ENCODE results near the gene ZSCAN5B.
A peak's percentile ranks its signal among the peaks of the same experiment; 100 is the strongest.

Gene ZSCAN5B

DNA sequence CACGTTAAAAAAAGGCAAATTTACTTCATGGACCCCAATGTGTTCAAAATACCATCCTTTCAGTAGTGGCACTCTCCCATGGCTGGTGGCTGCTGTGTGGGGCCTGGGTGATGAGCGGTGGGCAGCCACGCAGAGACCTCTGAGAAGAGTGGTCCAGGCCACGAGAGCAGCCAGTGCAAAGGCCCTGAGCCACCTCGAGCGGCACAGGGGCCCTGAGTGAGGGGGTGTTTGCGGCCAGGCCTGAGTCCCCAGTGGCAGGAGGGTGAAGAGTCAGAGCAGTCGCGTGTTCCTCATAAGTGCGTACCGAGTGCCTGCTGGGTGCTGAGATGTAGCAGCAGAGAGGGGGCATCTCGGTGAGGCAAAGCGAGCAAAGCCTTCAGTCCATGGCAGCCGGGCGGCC is 49.5 kb downstream of the ZSCAN5B start:
- no peak for TF ChIP-seq JUND (IDR thresholded peaks at IDR 0.05; ENCODE audit: low read depth)
- DNase-seq (ENCODE audit: low read depth in 1 of 2, low spot score in 1 of 2), result no peak
- in situ Hi-C loops (cut with HindIII; ENCODE audit: low pct_unique_long_range_greater_than_20kb, low sequenced_read_pairs), result no loop called here

- DNase-seq (ENCODE audit: low read depth in 1 of 2, low spot score in 1 of 2), result no peak
- in situ Hi-C loops (cut with HindIII; ENCODE audit: low pct_unique_long_range_greater_than_20kb, low sequenced_read_pairs), result no loop called here
- no peak for TF ChIP-seq JUND (IDR thresholded peaks at IDR 0.05; ENCODE audit: low read depth)
Observed at GRCh38 chr19:56147307-56147706, 50.3 kb downstream of the ZSCAN5B start.

- in situ Hi-C loops (cut with HindIII; ENCODE audit: low pct_unique_long_range_greater_than_20kb, low sequenced_read_pairs), result no loop called here
- DNase-seq (ENCODE audit: low read depth in 1 of 2, low spot score in 1 of 2), result no peak
- no peak for TF ChIP-seq JUND (IDR thresholded peaks at IDR 0.05; ENCODE audit: low read depth)
Observed at GRCh38 chr19:56146904-56147303, 50.7 kb downstream of the ZSCAN5B start.

DNA sequence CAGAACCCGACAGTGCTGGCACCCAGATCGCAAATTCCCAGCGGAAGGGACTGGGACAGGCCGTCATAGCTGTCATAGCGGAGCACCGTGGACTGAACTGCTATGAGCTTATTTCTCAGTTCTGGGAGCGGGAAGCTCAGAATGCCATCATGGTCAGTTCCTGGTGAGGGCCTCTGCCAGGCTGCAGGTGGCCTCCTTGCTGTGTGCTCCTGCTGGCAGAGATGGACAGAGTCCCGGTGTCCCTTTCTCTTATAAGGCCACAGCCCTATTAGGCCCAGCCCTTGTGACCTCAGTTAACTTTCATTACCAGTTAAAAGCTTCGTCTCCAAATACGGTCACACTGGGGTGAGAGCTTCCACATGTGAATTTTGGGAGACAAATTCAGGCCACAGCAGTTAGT is 51.9 kb downstream of the ZSCAN5B start:
- DNase-seq (ENCODE audit: low read depth in 1 of 2, low spot score in 1 of 2), result no peak
- TF ChIP-seq JUND (IDR thresholded peaks at IDR 0.05; ENCODE audit: low read depth), result no peak
- in situ Hi-C loops (cut with HindIII; ENCODE audit: low pct_unique_long_range_greater_than_20kb, low sequenced_read_pairs), result no loop called here

GRCh38 chr19:56144831-56145230 is 52.8 kb downstream of the ZSCAN5B start:
- DNase-seq (ENCODE audit: low read depth in 1 of 2, low spot score in 1 of 2), result no peak
- no peak for TF ChIP-seq JUND (IDR thresholded peaks at IDR 0.05; ENCODE audit: low read depth)
- in situ Hi-C loops (cut with HindIII; ENCODE audit: low pct_unique_long_range_greater_than_20kb, low sequenced_read_pairs), result no loop called here

- no peak for DNase-seq (ENCODE audit: low read depth in 1 of 2, low spot score in 1 of 2)
- in situ Hi-C loops (cut with HindIII; ENCODE audit: low pct_unique_long_range_greater_than_20kb, low sequenced_read_pairs), result no loop called here
- TF ChIP-seq JUND (IDR thresholded peaks at IDR 0.05; ENCODE audit: low read depth), result no peak
Observed at GRCh38 chr19:56144376-56144775, 53.2 kb downstream of the ZSCAN5B start.

DNA sequence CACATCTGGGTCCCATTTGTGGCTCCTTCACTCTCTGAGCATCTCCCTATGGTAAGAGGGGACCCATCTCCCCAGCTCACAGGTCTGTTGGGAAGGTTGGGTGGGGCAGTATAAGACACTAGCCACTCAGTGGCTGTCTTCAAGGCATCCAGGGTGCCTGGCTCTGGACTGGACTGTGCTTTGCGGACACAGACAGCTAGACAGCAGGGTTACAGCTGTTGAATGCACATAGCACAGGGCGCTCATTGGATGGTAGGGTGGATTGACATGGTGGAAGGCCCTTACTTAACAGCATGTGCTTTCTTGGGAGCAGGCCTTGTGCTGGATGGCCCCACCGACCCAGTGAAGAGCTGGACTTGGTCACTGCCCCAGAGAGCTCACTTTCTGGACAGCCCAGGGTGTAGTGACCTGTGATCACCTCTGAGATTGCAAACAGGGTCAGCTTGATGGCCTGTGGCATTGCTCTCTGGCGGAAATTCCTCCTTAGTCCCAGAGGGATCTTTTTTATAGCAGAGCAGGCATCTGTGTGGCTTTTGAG is 54.6 kb downstream of the ZSCAN5B start:
- in situ Hi-C loops (cut with HindIII; ENCODE audit: low pct_unique_long_range_greater_than_20kb, low sequenced_read_pairs), result no loop called here
- TF ChIP-seq JUND (IDR thresholded peaks at IDR 0.05; ENCODE audit: low read depth), result no peak
- DNase-seq (ENCODE audit: low read depth in 1 of 2, low spot score in 1 of 2), result no peak

DNA sequence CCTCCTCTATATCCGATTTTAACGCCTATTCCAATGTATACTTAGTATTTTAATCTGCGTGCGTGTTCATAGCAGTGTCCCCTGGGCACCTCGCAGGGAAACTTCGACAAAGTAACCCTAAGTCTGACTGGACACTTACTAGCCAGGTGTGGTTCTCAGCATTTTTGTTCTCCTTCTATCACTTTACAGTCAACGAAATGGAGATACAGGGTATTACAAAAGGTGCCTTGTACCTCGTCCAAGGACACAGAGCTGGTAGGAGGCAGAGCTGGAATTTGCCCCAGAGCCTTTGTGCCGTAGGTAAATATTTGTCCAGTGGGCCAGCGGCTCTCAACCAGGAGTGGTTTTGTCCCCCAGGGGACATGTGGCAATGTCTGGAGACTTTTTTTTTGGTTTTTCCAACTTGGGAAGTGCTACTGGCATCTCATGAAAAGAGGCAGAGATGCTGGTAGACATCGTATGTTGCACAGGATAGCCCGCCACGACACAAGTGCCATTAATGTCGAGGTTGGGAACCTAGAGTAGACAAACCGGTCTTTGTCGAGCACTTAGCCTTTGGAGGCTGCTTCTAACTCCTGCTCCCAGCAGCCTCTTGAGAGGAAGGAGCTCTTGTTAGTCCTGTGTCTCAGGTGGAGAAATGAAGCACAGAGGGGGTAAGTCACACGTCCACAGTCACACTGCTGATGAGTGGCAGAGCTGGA is 55.3 kb downstream of the ZSCAN5B start:
- in situ Hi-C loops (cut with HindIII; ENCODE audit: low pct_unique_long_range_greater_than_20kb, low sequenced_read_pairs), result no loop called here
- TF ChIP-seq JUND (IDR thresholded peaks at IDR 0.05; ENCODE audit: low read depth), result no peak
- DNase-seq (ENCODE audit: low read depth in 1 of 2, low spot score in 1 of 2), result peak; percentile 44 to 91

GRCh38 chr19:56141417-56141993 is 56.1 kb downstream of the ZSCAN5B start:
- in situ Hi-C loops (cut with HindIII; ENCODE audit: low pct_unique_long_range_greater_than_20kb, low sequenced_read_pairs), result no loop called here
- peak in 1 of 2 experiments; percentile 41 for DNase-seq (ENCODE audit: low read depth in 1 of 2, low spot score in 1 of 2)
- no peak for TF ChIP-seq JUND (IDR thresholded peaks at IDR 0.05; ENCODE audit: low read depth)

DNA sequence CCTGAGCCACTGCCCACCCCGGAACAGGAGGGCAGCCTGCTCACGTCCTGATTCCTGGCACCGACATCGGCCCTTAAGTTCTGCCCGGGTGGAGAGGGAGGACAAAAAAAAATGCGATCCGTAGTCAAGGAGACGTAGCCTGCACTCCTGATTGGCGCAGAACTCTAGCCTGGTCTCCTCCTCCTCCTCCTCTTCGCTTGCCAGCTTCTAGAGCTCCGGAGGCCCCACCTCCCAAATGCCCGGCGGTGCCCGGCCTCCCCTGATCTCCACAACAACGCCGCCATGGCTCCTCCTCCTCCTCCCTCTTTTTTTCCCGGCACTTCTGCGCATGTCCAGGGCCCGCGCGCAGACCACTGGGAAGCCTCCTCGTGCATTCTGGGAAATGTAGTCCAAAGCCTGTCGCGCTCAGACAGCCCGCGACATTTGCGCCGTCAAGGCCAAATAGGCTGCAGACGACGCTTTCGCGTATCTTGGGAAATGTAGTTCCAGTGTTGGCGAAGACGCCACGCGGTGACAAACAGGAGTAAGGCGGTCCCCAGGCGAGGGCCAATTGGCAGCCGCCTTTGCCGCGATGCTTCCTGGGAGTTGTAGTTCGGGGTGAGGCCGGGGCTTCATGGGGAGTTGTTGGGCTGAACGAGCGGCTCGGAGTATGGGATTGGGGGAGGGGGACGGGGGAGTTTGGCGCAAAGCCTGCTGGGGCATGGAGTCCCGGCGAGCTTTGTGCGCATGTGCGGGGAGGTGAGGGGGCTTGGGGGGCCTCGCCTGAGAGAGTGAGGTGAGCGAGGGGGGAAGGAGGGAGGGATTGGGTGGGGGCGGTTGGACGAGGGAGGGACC is 56.8 kb downstream of the ZSCAN5B start, which contains the start of gene ZNF444:
Gene ZNF444, plus strand, starts transcription at position 705 of the 834 bp plus-strand sequence. CDS start 5,625 bp downstream, outside the sequence.
- DNase-seq (ENCODE audit: low read depth in 1 of 2, low spot score in 1 of 2), result peak; percentile 87 to 98
- in situ Hi-C loops (cut with HindIII; ENCODE audit: low pct_unique_long_range_greater_than_20kb, low sequenced_read_pairs), result no loop called here
- TF ChIP-seq JUND (IDR thresholded peaks at IDR 0.05; ENCODE audit: low read depth), result no peak

DNA sequence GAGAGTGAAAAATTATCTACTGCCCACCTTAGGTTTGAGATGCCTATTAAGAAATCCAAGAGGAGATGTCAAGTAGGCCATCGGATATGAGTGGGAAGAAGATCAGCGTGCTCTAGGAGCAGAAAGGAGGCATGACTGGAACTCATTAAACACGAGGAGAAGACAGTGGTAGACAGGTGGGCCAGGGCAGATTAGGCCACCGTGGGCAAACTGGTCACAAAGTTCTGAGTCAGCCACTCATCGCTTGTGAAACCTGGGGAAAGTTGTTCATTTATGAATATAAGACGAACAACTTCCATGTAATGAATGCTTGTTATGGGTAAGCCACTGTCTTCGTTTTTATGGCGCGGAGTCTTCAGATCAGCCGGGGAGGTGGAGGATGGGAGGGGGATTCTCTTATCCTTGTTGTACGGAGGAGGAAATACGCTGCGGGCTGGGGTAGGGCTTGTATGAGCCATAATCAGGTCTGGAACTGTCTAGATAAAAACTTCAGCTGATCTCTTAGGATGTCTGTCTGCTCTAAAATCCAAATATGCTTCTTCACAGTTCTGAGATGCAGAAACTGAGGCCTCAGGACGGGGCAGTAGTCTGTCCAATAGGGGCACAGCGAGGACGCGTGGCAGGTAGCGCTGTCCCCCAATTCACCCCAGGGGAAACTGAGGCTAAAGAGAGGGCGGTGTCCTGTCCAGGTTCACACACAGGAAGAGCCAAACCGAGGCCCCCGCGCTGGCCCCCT is 57.6 kb downstream of the ZSCAN5B start:
- DNase-seq (ENCODE audit: low read depth in 1 of 2, low spot score in 1 of 2), result no peak
- in situ Hi-C loops (cut with HindIII; ENCODE audit: low pct_unique_long_range_greater_than_20kb, low sequenced_read_pairs), result no loop called here
- TF ChIP-seq JUND (IDR thresholded peaks at IDR 0.05; ENCODE audit: low read depth), result no peak
